GM18909 (cell line): ENCODE data around the gene FXYD3.
"Not testable (repeated sequence)": the region's sequence is repeated elsewhere in the genome, so short reads cannot be mapped to it uniquely, and the experiment has no call there.

Experiments used
- ATAC-seq: cut with Tn5 transposase; IDR thresholded peaks from one replicate; pipeline ENCODE4 v1.9.1; 2021; ENCODE audit warnings: mild to moderate bottlenecking; ENCODE audit not compliant: unreplicated experiment, poor library complexity

FXYD3 gene

DNA sequence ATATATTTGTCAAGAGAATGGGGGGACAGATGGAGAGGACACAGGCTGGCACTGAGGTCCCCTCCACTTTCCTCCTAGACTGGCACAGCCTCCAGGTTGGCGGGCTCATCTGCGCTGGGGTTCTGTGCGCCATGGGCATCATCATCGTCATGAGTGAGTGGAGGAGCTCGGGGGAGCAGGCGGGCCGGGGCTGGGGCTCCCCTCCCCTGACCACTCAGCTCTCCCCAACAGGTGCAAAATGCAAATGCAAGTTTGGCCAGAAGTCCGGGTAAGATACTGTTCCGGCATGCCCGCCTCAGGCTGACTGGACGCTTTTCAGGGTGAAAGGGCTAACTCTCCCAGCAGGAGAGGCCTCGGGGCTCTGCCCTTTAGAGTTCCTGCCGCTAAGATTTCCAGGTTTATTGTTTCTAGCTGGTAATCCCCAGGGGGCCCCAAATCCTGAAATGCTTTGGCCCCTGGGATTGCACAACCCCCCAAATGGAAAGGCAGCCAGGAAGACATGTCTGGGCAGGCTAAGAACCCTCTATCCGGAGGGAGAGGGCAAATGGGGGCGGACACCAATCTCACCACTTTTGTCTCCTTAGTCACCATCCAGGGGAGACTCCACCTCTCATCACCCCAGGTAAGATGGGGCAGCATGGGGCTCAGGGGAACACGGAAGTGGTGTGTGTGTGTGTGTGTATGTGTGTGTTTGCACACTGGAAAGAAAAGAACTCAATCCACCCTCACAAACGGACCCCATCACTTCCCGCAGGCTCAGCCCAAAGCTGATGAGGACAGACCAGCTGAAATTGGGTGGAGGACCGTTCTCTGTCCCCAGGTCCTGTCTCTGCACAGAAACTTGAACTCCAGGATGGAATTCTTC is 7.3 kb downstream of the FXYD3 start:
- ATAC-seq, result no peak

DNA sequence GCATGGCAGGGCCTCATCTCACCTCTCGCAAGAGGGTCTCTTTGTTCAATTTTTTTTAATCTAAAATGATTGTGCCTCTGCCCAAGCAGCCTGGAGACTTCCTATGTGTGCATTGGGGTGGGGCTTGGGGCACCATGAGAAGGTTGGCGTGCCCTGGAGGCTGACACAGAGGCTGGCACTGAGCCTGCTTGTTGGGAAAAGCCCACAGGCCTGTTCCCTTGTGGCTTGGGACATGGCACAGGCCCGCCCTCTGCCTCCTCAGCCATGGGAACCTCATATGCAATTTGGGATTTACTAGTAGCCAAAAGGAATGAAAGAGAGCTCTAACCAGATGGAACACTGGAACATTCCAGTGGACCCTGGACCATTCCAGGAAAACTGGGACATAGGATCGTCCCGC is 8.0 kb downstream of the FXYD3 start:
- no peak for ATAC-seq

- ATAC-seq, result peak; percentile 58
Measured at GRCh38 chr19:35124098-35125060, 8.8 kb downstream of the FXYD3 start.

GRCh38 chr19:35125270-35125717 is 9.7 kb downstream of the FXYD3 start:
- ATAC-seq, result no peak

DNA sequence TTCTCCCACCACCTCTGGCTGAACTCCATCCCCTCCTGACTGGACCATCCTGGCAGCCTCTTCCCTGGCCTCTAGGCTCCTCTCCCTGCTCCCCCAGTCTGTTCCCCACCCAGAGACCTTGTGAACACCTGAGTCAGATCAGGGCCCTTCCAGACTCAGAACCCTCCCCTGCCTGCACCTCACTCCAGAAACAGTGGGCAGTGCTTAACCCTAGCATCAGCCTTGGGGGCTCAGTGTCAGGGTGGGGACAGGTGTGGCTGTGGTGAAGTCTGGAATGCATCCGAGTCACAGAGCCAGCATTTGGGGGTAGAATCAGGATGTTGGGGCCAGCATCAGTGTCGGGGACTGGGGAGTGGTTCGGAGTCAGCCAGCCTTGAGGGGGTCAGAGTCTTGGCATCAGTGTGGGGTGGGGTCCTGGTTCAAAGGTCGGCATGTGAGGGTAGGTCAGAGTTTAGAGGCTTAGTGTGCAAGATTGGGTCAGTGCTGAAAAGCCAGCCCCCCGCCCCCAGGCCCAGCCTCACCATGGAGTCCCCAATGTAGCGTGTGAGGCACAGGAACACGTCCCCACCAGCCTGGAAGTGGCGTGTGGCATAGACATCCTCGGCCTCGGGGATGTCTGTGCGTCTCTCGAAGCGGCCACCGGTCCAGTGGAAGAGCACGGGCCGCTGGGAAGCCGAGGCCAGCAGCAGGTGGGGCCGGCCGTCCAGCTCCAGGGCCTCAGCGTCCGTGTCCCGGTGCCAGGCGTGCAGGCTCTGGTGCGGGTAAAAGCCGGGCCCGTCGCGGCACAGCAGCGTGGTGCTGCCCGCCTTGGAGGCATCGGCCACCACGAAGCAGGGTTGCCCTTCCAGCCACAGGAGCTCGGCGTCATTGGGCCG is 10.4 kb downstream of the FXYD3 start:
- no peak for ATAC-seq

GRCh38 chr19:35126624-35126959 is 11.0 kb downstream of the FXYD3 start:
- no peak for ATAC-seq

DNA sequence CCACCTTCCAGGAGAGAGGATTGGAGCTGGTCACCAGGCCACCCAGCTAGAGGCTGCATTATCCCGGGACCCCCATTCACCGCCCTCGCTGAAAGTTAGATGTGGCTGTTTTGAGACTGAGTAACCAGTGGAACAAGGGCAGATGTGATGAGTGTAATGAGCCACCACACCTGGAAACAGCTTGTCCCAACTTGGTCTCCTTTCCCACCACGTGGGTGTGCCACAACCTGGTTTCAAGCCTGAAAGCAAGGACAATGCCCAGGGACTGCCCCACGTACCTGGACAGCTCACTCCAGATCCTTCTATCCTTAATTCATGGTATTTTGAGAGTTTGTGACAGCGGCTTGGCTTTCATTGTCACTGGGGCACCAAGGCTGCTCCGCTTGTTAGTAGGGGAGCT is 12.2 kb downstream of the FXYD3 start:
- no peak for ATAC-seq

GRCh38 chr19:35128398-35129057 is 12.9 kb downstream of the FXYD3 start:
- ATAC-seq, result no peak

GRCh38 chr19:35129724-35130274 is 14.2 kb downstream of the FXYD3 start:
- not testable (repeated sequence) for ATAC-seq

DNA sequence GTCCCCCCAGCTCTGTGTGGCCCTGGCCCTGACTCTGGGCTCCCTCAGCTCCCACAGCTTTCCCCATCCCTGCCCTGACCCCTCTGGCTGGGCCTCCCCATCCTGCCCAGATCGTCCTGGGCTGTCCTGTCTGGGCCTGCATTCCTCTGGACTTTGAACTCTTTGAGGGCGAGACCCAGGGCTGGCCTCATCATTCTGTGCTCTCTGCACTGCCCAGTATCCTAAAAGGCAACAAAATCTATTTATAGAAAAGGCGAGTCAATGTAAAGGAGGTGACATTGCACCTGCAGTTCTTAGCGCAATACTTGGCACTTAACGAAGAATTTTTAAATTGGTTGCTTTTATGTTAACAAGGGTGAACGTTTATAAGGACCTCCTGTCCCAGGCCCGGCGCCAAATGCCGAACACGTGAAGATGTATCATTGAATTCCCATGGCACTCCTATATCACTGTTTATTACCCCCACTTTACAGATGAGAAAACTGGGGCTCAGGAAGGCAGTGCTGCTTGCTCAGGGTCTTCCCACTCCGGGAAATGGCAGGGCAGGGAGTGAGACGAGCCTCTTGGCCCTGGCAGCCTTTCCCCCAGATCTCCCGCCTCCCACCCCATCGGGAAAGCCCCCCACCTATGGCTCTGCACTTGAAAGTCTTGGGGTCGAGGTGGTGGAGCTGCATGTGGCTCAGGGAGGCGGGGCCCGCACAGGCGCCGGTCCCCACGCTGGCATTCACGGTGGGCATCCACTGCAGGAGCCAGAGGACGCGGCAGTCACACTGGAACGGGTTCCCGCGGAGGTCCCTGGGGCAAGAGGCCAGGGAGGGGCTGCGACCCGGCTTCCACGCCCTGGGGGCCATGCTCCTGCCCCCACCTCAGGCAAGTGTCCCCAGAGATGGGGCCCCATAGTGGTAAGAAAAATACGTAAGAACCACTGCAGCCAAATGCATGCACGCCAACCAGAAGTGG is 15.4 kb downstream of the FXYD3 start:
- no peak for ATAC-seq

GRCh38 chr19:35132254-35132653 is 16.6 kb downstream of the FXYD3 start:
- ATAC-seq, result no peak

- ATAC-seq, result no peak
Measured at GRCh38 chr19:35133826-35134225, 18.2 kb downstream of the FXYD3 start.

GRCh38 chr19:35134601-35135242 is 19.1 kb downstream of the FXYD3 start, which contains the start of gene LGI4:
TSS of gene LGI4 (minus strand) at chr19:35135059. CDS start at chr19:35134680, 379 bp downstream.
- no peak for ATAC-seq

DNA sequence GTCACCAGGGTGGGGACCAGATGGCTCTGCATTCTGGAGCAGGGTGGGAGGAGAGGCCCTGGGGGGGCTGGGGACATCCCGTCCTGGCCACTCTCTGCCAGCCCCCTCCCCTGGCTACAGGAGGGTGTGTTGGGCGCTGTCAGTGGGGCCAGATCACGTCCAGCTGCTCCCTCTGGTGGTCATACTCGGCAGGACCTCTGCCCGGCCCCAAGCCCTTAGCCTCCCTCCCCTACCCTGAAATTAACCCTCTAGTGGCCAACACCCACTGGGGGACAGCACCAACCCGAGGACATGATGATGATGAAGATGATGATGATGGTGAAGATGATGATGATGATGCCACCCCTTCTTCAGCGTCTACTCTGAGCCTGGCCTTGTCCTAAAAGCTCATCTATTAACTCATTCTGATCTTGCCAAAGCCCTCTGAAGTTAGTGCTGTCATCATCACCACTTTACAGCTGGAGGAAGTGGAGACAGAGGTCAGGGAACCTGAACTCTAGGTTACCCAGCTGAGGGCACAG is 19.8 kb downstream of the FXYD3 start:
- no peak for ATAC-seq

DNA sequence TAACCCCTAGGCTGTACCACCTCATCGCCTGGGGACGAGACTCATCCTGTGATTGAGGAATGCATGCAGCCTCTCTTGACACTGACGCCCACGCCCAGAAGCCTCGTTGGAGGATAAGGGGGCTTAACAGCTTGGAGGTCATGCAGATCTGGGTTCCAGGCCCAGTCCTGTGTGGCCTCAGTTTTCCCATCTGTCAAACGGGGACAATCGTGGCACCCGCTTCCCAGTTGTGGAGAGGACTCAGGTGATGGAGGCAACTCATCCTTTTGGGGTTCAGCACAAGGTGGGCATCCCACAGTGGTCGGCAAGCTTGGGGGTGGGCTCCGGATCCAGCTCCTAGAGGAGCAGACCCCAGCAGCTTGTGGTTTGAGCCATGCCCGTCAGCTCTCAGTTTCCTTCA is 20.6 kb downstream of the FXYD3 start:
- ATAC-seq, result no peak

GRCh38 chr19:35136977-35137702 is 21.5 kb downstream of the FXYD3 start:
- no peak for ATAC-seq
